Suprapubic skin (tissue), 3 donors: ENCODE measurements around the gene TMEM161B.

ENCODE experiments used
- CTCF ChIP-seq, 2 donors: fragments of 200-600 bp in 1 of 2; fragments of 450-650 bp in 1 of 2; sonication (generic) in 1 of 2; IDR thresholded peaks; one replicate each; pipeline ENCODE4 v1.5.1; 2016 to 2019; ENCODE audit warnings: antibody characterized with exemption in 2 of 2, mild to moderate bottlenecking in 1 of 2, moderate library complexity in 1 of 2
- EP300 ChIP-seq: sonication (generic); formaldehyde crosslinking; IDR thresholded peaks from one replicate; pipeline ENCODE4 v1.6.1; 2017; ENCODE audit warnings: antibody characterized with exemption
- POLR2A ChIP-seq, 2 donors: fragments of 450-650 bp; IDR thresholded peaks; one replicate each; pipeline ENCODE4 v1.6.1; 2017; ENCODE audit warnings: antibody characterized with exemption in 2 of 2, mild to moderate bottlenecking in 2 of 2, moderate library complexity in 2 of 2

- TF ChIP-seq EP300 (no peak), CTCF (IDR thresholded peaks at IDR 0.05) (no peak), POLR2A (IDR thresholded peaks at IDR 0.05) (no peak)
These were observed 31.6 kb downstream of the TMEM161B start for GRCh38 chr5:88236866-88237642.
